CD4-positive, alpha-beta memory T cell (primary cell): ENCODE results near the gene PLEKHA8. TPM values are rescaled to one million over a fixed set of nuclear protein-coding genes. Genes with fewer than 3 reads are reported as not detected.

Experiments
- CTCF ChIA-PET: fragments of 350-600 bp; sonication (Branson Sonifier 250); formaldehyde crosslinking; loops from one replicate; lab custom pipeline; 2021; ENCODE audit warnings: inconsistent platforms; ENCODE audit not compliant: partially characterized antibody; lab: Charles Lee
- POLR2A ChIA-PET: fragments of 350-600 bp; sonication (Branson Sonifier 250); formaldehyde crosslinking; loops from one replicate; lab custom pipeline; 2021; ENCODE audit not compliant: partially characterized antibody; lab: Charles Lee
- DNase-seq, 5 donors: peaks; one replicate each; pipeline versions ENCODE4 v3.0.0 to v3.0.0-alpha.2; 2020 to 2022; ENCODE audit warnings: mixed read lengths in 1 of 5
- H3K27ac ChIP-seq: one replicate; pipeline ENCODE4 v1.7.0; 2013; ENCODE audit warnings: low read depth, low read length
- H3K27me3 ChIP-seq: 2 replicates; pipeline ENCODE4 v1.7.0; 2013; ENCODE audit warnings: mild to moderate bottlenecking, low read length, moderate library complexity; ENCODE audit not compliant: insufficient read depth
- H3K36me3 ChIP-seq: 2 replicates; pipeline ENCODE4 v1.7.0; 2013; ENCODE audit warnings: mild to moderate bottlenecking, low read length, moderate library complexity; ENCODE audit not compliant: insufficient read depth
- H3K4me1 ChIP-seq: 2 replicates; pipeline ENCODE4 v1.7.0; 2013; ENCODE audit warnings: mild to moderate bottlenecking, low read length, moderate library complexity; ENCODE audit not compliant: insufficient read depth
- H3K4me3 ChIP-seq, 2 donors: one replicate each; pipeline ENCODE4 v1.7.0; 2013; ENCODE audit warnings: low read length in 2 of 2, mild to moderate bottlenecking in 1 of 2
- H3K9me3 ChIP-seq, 2 donors: one replicate each; pipeline ENCODE4 v1.7.0; 2013; ENCODE audit warnings: low read length in 2 of 2, control low read depth in 1 of 2; ENCODE audit not compliant: control insufficient read depth in 1 of 2
- H3K27ac Mint-ChIP-seq, 7 donors: one replicate each; pipeline ENCODE4 v1.8.0; 2020 to 2021; ENCODE audit warnings: mixed read lengths in 7 of 7, mild to moderate bottlenecking in 6 of 7, inconsistent platforms in 3 of 7, moderate library complexity in 3 of 7
- H3K27me3 Mint-ChIP-seq, 2 donors: one replicate each; pipeline ENCODE4 v1.8.0; 2020 to 2021; ENCODE audit warnings: mixed read lengths in 2 of 2
- H3K36me3 Mint-ChIP-seq, 2 donors: one replicate each; pipeline ENCODE4 v1.8.0; 2020 to 2021; ENCODE audit warnings: mixed read lengths in 2 of 2, inconsistent platforms in 1 of 2, mild to moderate bottlenecking in 1 of 2
- H3K4me1 Mint-ChIP-seq, 4 donors: one replicate each; pipeline ENCODE4 v1.8.0; 2020 to 2021; ENCODE audit warnings: mixed read lengths in 4 of 4, mild to moderate bottlenecking in 1 of 4
- H3K4me3 Mint-ChIP-seq, 8 donors: one replicate each; pipeline ENCODE4 v1.8.0; 2020 to 2021; ENCODE audit warnings: mixed read lengths in 8 of 8, mild to moderate bottlenecking in 7 of 8, moderate library complexity in 6 of 8, inconsistent platforms in 3 of 8
- H3K9me3 Mint-ChIP-seq, 8 donors: one replicate each; pipeline ENCODE4 v1.8.0; 2020 to 2021; ENCODE audit warnings: mixed read lengths in 8 of 8, mild to moderate bottlenecking in 5 of 8, inconsistent platforms in 3 of 8, moderate library complexity in 1 of 8
- intact Hi-C: fragments of 100-400 bp; cut with micrococcal nuclease; formaldehyde crosslinking; loops from one replicate; pipeline ENCODE4 v1.15.1; 2023
- polyA plus RNA-seq, 2 donors: library from polyadenylated mRNA; unstranded; fragments of 300-500 nt; fragmentation: Illumina TruSeq; gene quantifications; one replicate each; pipeline ENCODE4 v1.2.3, GENCODE V29; 2021
- total RNA-seq, 2 experiments: library from RNA; stranded (reverse); gene quantifications; one replicate each; pipeline ENCODE4 v1.2.3, GENCODE V29; 2021

PLEKHA8 gene
- total and polyA plus RNA-seq, 4 experiments from 2014 or later: 2.4 to 13.2 (median 8.0) TPM

GRCh38 chr7:30028749-30029635 lies 780 bp downstream of the PLEKHA8 start:
- no peaks in the 10 kb centered on the region for H3K27me3 ChIP-seq
- H3K4me3 Mint-ChIP-seq: no peak overlapping the region
- intact Hi-C loops: loop anchor here (1.0 to 5.0 kb wide), 4 partner anchors 33 to 698 kb away; partner anchors contain the start of genes GARS1 and NOD1
- no peaks in the 10 kb centered on the region for H3K9me3 ChIP-seq
- peak overlapping the region; percentile 63 for H3K27ac ChIP-seq
- DNase-seq: peak; percentile 35 to 43 (median 41)
- ChIA-PET POLR2A (interaction anchor here (1.7 to 3.7 kb wide), 3 partner anchors 15 to 450 kb away, joined by 4 to 19 read pairs (median 8); partner anchors contain the start of genes MTURN and NOD1), CTCF (interaction anchor here (1.6 to 1.9 kb wide), 2 partner anchors 13 to 33 kb away, joined by 4 to 9 read pairs; no protein-coding TSS in a partner anchor)
- H3K9me3 Mint-ChIP-seq: no peaks in the 10 kb centered on the region
- peaks cover 19 to 36% (median 29%) of the 10 kb centered on the region in 4 donors for H3K4me1 Mint-ChIP-seq
- H3K36me3 ChIP-seq: no peaks in the 10 kb centered on the region
- H3K27me3 Mint-ChIP-seq: no peaks in the 10 kb centered on the region
- peak overlapping the region; percentile 54 to 87 for H3K4me3 ChIP-seq
- peaks cover 0 to 23% of the 10 kb centered on the region in 2 donors for H3K36me3 Mint-ChIP-seq
- H3K27ac Mint-ChIP-seq: peak overlapping the region in 5 of 7 donors; percentile 86 to 93 (median 89)
- H3K4me1 ChIP-seq: peaks cover 45% of the 10 kb centered on the region

- Histone ChIP-seq H3K4me3 (peak overlapping the region; percentile 54 to 87), H3K4me1 (peaks cover 39% of the 10 kb centered on the region), H3K36me3 (no peaks in the 10 kb centered on the region), H3K9me3 (no peaks in the 10 kb centered on the region), H3K27me3 (no peaks in the 10 kb centered on the region), H3K27ac (no peak overlapping the region)
- H3K27ac Mint-ChIP-seq: peak overlapping the region in 4 of 7 donors; percentile 33 to 92 (median 88)
- peaks cover 16 to 31% (median 25%) of the 10 kb centered on the region in 4 donors for H3K4me1 Mint-ChIP-seq
- no peaks in the 10 kb centered on the region for H3K9me3 Mint-ChIP-seq
- H3K36me3 Mint-ChIP-seq: peaks cover 5 to 23% of the 10 kb centered on the region in 2 donors
- intact Hi-C loops: loop anchor here (1.0 to 5.0 kb wide), 4 partner anchors 33 to 697 kb away; partner anchors contain the start of genes GARS1 and NOD1
- ChIA-PET POLR2A (interaction anchor here (3.7 kb wide), 1 partner anchor 105 kb away, joined by 19 read pairs; the partner anchor contains the start of gene MTURN), CTCF (interaction anchor here (1.9 kb wide), 1 partner anchor 32 kb away, joined by 9 read pairs; no protein-coding TSS in a partner anchor)
- DNase-seq: no peak
- no peak overlapping the region for H3K4me3 Mint-ChIP-seq
- no peaks in the 10 kb centered on the region for H3K27me3 Mint-ChIP-seq
These were observed 1.5 kb downstream of the PLEKHA8 start for GRCh38 chr7:30029696-30030095.

DNA sequence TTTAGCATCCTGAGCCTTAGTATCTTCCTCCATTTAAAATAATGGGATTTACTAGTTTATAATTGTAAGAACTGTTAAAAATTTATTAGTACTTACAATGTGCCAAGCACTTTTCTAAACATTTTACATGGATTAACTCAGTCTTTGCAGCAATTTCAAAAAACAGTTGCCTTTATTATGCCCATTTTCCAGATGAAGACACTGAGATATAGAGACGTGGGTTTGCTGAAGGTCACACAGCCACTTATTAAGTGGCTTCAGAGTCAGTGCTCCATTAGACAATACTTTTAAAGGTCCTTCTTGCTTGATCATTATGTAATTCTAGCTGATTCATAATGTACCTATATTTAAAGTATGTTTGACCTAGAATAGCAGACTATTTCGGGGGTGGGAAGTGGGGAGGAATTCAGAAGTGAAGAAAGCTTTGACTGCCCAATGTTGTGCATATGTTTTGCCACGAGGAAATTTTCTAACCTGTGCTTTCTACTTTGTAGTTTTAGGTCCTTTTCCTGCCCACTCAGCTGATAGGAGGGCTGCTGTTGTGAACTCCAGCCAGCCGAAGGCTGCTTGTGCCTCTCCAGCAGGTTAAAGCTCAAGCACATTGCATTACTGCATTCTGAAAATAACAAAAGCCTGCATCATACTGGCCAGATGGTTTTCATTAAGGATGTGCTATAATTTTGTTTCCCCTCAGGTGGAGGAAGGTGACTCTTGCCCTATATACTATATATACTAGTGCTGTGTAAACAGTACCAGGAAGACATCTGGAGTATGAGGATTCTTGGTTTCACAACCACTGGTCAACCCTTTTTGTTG lies 4.3 kb downstream of the PLEKHA8 start:
- Mint-ChIP-seq H3K4me1 (peaks cover 4 to 10% (median 5%) of the 10 kb centered on the region in 4 donors), H3K4me3 (no peak overlapping the region), H3K27ac (no peak overlapping the region), H3K27me3 (no peaks in the 10 kb centered on the region), H3K36me3 (peaks cover 5 to 10% of the 10 kb centered on the region in 2 donors), H3K9me3 (no peaks in the 10 kb centered on the region)
- peaks cover 24% of the 10 kb centered on the region for H3K4me1 ChIP-seq
- ChIA-PET POLR2A (no interaction called here), CTCF (interaction anchor here (1.1 kb wide), 1 partner anchor 30 kb away, joined by 3 read pairs; no protein-coding TSS in a partner anchor)
- intact Hi-C loops: no loop called here
- H3K27ac ChIP-seq: no peak overlapping the region
- no peak overlapping the region for H3K4me3 ChIP-seq
- no peaks in the 10 kb centered on the region for H3K27me3 ChIP-seq
- DNase-seq: no peak
- no peaks in the 10 kb centered on the region for H3K36me3 ChIP-seq
- H3K9me3 ChIP-seq: no peaks in the 10 kb centered on the region

DNA sequence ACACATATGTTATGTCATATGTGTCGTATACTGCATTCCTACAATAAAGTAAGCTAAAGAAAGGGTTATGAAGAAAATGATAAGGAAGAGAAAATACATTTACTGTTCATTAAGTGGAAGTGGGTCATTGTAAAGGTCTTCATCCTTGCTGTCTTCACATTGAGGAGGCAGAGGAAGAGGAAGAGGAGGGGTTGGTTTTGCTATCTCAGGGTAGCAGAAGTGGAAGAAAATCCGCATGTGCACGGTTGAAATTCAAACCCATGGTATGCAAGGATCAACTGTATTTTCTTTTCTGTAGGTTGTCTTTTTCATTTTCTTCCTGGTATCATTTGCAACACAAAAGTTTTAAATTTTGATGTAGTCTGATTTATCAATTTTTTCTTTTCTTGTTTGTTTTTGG lies 6.3 kb downstream of the PLEKHA8 start:
- intact Hi-C loops: no loop called here
- H3K9me3 Mint-ChIP-seq: no peaks in the 10 kb centered on the region
- POLR2A ChIA-PET: no interaction called here

DNA sequence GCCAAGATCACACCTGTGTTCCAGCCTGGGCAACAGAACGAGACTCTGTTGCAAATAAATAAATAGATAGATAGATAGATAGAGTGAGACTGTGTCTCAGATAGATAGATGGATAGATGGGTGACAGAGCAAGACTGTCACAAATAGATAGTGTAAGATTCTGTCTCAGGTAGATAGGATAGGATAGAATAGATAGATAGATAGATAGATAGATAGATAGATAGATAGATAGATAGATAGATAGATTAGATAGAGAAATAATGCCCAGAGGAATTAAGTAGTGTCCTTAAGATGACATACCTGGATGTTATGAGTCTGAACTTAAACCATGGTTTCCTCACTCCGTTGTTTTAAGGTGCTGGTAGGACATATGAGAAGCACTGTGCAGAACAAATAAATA lies 8.0 kb downstream of the PLEKHA8 start:
- Mint-ChIP-seq H3K27ac (no peak overlapping the region), H3K36me3 (peaks cover 0 to 5% of the 10 kb centered on the region in 2 donors), H3K4me1 (peaks cover 0 to 15% (median 10%) of the 10 kb centered on the region in 4 donors), H3K27me3 (no peaks in the 10 kb centered on the region), H3K9me3 (no peaks in the 10 kb centered on the region), H3K4me3 (no peak overlapping the region)
- no peak overlapping the region for H3K4me3 ChIP-seq
- no peak overlapping the region for H3K27ac ChIP-seq
- DNase-seq: no peak
- ChIA-PET CTCF (interaction anchor here (1.5 kb wide), 1 partner anchor 26 kb away, joined by 4 read pairs; no protein-coding TSS in a partner anchor), POLR2A (no interaction called here)
- H3K4me1 ChIP-seq: no peaks in the 10 kb centered on the region
- H3K27me3 ChIP-seq: no peaks in the 10 kb centered on the region
- H3K36me3 ChIP-seq: no peaks in the 10 kb centered on the region
- intact Hi-C loops: no loop called here
- no peaks in the 10 kb centered on the region for H3K9me3 ChIP-seq

More for the DNA sequence above, 6.3 kb downstream of the PLEKHA8 start:
- Mint-ChIP-seq H3K36me3 (peaks cover 0 to 5% of the 10 kb centered on the region in 2 donors), H3K27me3 (no peaks in the 10 kb centered on the region), H3K4me3 (no peak overlapping the region), H3K27ac (peak overlapping the region in 1 of 7 donors; percentile 27), H3K4me1 (peaks cover 0 to 5% (median 2%) of the 10 kb centered on the region in 4 donors)
- CTCF ChIA-PET: interaction anchor here (1.3 kb wide), 1 partner anchor 27 kb away, joined by 4 read pairs; no protein-coding TSS in a partner anchor
- no peak overlapping the region for H3K27ac ChIP-seq
- no peaks in the 10 kb centered on the region for H3K36me3 ChIP-seq
- no peak for DNase-seq
- peaks cover 15% of the 10 kb centered on the region for H3K4me1 ChIP-seq
- no peak overlapping the region for H3K4me3 ChIP-seq
- no peaks in the 10 kb centered on the region for H3K27me3 ChIP-seq
- no peaks in the 10 kb centered on the region for H3K9me3 ChIP-seq

- Mint-ChIP-seq H3K9me3 (no peaks in the 10 kb centered on the region), H3K27me3 (no peaks in the 10 kb centered on the region), H3K36me3 (peaks cover 0 to 5% of the 10 kb centered on the region in 2 donors), H3K4me1 (peaks cover 0 to 15% (median 9%) of the 10 kb centered on the region in 4 donors), H3K27ac (no peak overlapping the region), H3K4me3 (no peak overlapping the region)
- no peak overlapping the region for H3K4me3 ChIP-seq
- H3K9me3 ChIP-seq: no peaks in the 10 kb centered on the region
- no peaks in the 10 kb centered on the region for H3K27me3 ChIP-seq
- no peaks in the 10 kb centered on the region for H3K36me3 ChIP-seq
- H3K4me1 ChIP-seq: no peaks in the 10 kb centered on the region
- ChIA-PET CTCF (interaction anchor here (1.3 kb wide), 1 partner anchor 117 kb away, joined by 3 read pairs; no protein-coding TSS in a partner anchor), POLR2A (interaction anchor here (0.6 kb wide), 1 partner anchor 12 kb away, joined by 5 read pairs; the partner anchor contains the start of gene FKBP14)
- no peak for DNase-seq
- no peak overlapping the region for H3K27ac ChIP-seq
- intact Hi-C loops: no loop called here
These were observed 10.2 kb downstream of the PLEKHA8 start for GRCh38 chr7:30038196-30038980.
